HL-60/S4 treated with retinoic acid at 250 ng/mL for 4 days and 3 days (cell line): ENCODE results near the gene NFIC.
"Not testable (repeated sequence)": the region's sequence is repeated elsewhere in the genome, so short reads cannot be mapped to it uniquely, and the experiment has no call there.

Source experiments
- in situ Hi-C: fragments of 300-500 bp; cut with MboI; formaldehyde crosslinking; loops from 2 replicates; pipeline ENCODE4 v1.7.0; 2022; ENCODE audit warnings: low sequenced_read_pairs

NFIC gene

DNA sequence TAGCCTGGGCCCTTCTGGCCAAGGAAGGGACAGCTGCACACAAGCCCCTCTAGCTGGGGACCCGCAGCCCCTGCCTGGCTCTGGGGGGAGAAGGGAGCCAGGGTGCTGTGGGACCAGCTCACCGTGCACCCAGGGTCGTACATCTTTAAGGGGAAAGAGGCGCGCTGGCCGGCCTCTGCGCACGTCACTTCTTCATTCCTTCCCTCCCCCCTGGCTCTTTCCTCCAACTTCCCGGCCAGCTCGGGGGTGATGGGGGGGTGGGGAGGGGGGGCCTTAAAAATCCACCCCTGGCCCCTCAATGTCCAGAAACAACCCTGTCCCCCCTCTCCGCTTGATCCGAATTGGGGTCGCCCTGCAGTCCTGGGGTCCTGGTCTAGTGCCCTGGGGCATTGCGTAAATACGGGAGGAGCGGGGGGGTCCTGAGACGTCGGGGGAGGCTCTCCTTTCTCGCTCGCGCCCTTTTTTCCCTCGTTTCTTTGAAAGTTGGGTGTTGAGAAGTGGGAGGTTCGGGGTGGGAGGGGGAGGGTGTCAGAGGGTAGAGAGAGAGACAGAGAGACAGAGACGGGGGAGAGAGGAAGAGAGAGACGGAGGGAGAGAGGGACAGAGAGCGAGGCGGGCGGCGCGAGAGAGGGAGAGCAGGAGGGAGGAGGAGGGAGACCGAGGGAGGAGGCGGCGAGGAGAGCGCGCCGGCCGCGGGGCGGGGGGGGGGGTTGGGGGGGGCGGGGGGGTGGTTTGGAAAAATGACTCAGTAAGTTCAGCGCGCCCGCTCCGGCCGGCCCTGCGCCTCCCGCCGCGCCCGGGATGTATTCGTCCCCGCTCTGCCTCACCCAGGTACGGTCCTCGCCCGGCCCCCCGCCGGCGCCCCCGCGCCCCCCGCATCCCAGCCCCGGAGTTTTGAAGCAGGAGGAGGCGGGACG is at the start of gene NFIC:
Gene NFIC (plus strand): TSS at position 748 of the 917 bp plus-strand sequence. CDS start 54 bp downstream, at position 802.
- in situ Hi-C loops, result no loop called here

DNA sequence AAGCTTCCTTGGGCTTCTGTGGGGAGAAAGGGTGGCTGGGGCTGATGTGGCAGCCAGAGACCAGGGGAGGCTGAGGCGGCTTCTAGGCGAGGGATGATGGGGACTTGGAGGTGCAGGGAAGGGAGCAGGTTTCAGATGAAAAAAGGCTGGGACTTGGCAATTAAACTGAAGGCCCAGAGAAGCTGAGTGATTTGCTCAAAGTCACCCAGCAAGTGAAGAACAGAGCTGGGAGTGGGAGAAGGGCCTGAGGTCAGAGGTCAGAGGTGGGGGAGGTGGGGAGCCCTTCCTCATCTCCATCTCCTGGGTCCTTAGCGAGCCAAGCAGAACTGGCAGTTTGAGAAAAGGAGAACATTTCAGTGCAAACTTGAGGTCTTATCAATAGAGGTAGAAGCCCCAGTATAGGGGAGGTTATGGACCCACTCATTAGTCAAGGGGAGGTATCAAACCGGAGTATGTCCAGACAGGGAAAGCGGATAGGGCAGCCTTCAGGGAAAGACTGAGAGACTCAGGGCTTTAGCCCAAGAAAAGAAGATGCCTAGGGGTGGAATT is 49.6 kb upstream of the NFIC start:
- in situ Hi-C loops, result no loop called here

DNA sequence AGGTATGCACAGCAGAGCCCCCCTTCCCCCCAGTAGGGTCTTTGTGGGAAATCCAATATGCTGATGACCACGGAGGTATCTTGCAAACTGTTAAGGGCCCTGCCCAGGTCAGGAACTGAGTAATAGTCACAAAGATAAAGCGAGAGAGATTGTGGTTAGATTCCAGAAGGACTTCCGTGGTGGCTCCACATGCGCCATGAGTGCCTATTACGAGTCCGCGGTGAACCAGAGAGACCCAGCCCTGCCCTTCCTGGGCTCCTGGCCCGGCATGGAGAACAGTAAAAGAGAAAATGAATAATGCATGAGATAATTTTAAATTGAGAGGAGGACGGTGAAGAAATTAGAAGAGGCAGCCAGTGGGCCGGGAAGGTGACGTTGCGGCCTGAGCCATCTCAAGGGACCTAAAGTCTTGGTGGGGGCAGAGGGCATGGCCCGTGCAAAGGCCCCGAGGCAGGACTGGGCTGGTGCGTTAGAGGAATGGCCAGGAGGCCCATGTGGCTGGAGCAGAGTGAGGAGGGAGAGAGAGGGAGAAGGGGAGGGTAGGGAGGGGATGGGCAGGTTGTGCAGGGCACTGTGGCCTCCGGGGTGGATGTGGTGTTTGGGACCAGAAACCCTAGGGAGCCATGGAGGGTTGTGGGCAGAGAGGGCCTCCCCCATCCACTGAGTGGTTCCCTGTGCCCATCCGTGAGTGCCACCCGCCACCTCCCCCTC is 46.6 kb upstream of the NFIC start:
- in situ Hi-C loops, result loop anchor here (10.0 kb wide), 1 partner anchor 165 kb away; the partner anchor contains the start of genes SMIM24 and SMIM44

DNA sequence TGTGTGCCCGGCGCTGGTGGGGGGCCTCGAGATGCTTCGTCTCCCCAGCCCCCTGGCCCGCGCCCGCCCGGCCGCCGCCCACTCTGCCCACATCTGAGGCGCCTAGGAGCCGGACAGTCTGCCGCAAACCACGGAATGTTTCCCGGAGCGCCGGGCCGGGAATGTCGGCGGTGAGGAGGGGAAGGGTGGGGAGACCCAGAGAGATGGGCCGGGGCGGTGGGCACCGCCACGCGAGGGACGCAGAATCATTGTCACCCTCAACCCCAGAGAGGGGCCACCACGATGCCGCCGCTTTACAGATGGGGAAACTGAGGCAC is 46.1 kb upstream of the NFIC start:
- in situ Hi-C loops, result loop anchor here (10.0 kb wide), 1 partner anchor 164 kb away; the partner anchor contains the start of genes SMIM24 and SMIM44

DNA sequence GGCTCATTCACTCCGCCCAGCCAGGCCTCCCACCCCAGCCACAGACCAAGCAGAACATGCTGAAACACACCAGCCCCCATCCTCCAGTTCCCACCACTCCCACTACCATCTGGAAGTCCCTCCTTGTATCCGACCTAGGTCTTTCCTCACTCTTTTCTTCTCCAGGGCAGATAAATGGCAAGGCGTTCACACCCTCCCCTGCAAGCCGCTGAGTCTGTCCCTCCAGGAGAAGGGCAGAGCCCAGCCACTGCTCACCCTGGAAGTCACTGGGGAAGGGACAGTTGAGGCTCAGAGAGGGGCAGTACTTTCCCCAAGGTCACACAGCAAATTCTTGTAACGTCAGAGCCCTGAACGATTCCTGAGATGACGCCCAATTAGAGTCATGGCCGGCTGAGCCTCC is 45.5 kb upstream of the NFIC start:
- in situ Hi-C loops, result loop anchor here (10.0 kb wide), 1 partner anchor 164 kb away; the partner anchor contains the start of genes SMIM24 and SMIM44

DNA sequence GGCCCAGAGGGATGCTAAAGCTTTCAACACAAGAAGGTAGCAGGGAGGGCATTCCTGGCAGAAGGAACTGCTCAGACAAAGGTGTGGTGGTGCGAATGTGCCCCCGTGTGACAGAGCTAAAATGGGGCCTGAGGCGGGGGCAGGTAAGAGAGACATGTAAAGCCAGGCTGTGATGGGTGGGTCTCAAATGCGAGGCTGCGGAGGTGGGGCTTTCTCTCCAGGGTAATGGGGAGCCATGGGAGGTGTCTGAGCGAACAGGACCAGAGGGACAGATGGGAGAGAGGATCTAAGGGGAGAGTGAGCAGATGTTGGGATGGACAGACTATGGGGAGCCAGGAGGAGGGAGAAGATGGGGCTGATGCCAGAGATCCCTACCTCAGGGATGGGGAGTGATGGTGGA is 44.7 kb upstream of the NFIC start:
- in situ Hi-C loops, result loop anchor here (10.0 kb wide), 1 partner anchor 163 kb away; the partner anchor contains the start of genes SMIM24 and SMIM44

DNA sequence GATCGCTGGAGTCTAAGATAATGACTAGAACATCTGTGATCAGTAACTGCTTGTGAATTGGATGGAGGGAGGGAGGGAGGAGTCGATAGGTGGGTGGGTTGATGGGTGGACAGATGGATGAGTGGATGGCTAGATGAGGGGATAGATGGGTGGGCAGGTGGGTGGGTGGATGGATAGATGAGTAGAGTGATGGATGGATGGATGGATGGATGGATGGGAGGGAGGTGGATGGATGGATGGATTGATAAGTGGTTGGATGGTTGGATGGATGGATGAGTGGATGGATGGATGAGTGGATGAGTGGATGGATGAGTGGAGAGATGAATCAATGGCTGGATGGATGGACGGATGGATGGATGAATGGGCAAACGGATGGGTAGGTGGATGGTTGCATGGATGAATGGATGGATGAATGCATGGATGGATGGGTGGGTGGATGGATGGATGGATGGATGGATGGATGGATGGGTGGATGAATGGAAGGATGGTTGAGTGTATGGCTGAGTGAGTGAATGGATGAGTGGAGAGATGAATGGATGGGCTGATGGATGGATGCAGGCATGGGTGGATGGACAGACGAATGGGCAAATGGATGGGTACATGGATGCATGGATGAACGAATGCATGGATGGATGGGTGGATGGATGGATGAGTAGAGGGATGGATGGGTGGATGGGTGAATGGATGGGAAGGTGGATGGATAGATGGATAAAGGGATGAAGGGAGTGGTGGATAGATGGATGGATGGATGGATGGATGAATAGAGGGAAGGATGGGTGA is 44.0 kb upstream of the NFIC start:
- in situ Hi-C loops, result loop anchor here (10.0 kb wide), 1 partner anchor 162 kb away; the partner anchor contains the start of genes SMIM24 and SMIM44

DNA sequence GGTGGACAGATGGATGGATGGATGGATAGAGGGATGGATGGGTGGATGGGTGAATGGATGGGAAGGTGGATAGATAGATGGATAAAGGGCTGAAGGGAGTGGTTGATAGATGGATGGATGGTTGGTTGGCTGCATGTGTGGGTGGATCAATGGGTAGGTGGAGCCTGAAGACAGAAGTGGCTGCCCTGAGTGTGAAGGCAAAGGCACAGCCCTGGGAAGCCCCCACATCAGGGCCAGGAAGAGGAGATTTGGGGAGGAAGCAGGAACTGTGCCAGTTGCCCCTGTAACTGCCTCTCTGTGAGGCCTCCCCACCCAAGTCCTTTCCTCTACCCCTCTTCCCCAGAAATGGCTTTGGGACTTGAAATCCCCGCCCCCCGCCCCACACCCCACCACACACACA is 43.4 kb upstream of the NFIC start:
- in situ Hi-C loops, result loop anchor here (10.0 kb wide), 1 partner anchor 162 kb away; the partner anchor contains the start of genes SMIM24 and SMIM44

DNA sequence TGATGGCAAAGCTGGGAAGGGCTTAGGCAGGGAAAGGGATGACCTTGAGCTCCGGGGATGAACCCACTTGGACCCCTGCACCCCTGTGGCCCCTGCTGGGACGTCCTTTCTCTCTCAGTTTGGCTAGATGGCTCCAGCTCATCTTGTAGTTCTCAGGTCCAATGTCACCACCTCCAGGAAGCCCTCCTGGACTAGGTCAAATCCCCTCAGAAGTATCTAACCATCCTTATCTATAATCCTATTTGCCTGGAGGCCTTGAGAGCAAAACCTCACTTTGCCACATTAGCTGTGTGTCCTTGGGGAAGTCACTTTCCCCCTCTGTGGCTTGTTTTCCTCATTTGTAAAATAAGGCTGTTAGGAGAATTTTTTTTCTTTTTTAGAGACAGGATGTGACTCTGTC is 42.7 kb upstream of the NFIC start:
- in situ Hi-C loops, result loop anchor here (10.0 kb wide), 1 partner anchor 161 kb away; the partner anchor contains the start of genes SMIM24 and SMIM44

DNA sequence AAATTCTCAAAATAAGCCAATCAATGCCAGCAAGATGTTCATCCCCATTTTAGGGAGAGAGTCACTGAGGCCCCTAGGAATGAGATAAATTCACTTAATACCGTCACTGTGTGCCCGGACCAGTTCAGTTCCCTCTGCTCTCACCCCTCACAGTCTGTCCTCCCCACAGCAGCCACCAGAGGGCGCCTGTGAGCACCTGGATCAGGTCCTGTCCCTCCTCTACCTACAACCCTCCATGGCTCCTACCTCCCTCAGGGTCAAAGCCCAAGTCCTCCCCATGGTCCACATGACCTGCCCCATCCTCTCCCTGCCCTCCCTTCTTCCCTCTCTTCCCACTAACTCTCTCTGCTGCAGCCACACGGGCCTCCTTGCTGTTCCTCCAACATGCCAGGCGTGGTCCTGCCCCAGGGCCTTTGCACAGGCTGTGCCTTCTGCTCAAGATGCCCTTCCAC is 42.0 kb upstream of the NFIC start:
- in situ Hi-C loops, result loop anchor here (10.0 kb wide), 1 partner anchor 160 kb away; the partner anchor contains the start of genes SMIM24 and SMIM44

DNA sequence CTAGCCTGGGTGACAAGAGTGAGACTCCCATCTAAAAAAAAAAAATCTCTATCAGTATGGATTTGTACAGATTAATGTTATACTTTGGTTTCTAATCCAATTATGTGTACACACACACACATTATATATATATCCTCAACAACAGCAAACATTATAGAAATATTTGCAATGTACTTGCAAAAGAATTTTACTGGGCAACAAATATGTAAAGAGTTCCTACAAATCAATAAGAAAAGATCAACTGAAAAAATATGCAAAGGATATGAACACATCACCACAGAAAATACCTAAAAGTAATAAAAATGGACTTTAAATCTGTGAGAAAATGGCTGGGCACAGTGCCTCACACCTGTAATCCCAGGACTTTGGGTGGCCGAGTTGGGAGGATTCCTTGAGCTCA is 40.9 kb upstream of the NFIC start:
- in situ Hi-C loops, result loop anchor here (10.0 kb wide), 1 partner anchor 159 kb away; the partner anchor contains the start of genes SMIM24 and SMIM44

DNA sequence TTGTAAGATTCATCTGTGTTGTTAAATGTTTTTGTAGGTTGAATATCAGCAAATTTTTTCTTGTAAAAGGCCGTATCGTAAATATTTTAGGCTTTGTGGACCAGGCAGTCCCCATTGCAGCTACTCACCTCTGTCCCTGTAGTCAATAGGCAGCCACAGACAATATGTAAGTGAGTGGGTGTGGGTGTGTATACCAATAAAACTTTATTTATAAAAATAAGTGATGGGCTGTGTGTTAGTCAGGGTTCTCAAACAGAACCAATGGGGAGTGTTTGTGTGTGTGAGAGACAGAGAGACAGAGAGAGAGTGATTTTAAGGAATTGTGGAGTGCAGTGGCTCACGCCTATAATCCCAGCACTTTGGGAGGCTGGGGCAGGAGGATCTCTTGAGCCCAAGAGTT is 37.6 kb upstream of the NFIC start:
- in situ Hi-C loops, result loop anchor here (10.0 kb wide), 1 partner anchor 156 kb away; the partner anchor contains the start of genes SMIM24 and SMIM44

DNA sequence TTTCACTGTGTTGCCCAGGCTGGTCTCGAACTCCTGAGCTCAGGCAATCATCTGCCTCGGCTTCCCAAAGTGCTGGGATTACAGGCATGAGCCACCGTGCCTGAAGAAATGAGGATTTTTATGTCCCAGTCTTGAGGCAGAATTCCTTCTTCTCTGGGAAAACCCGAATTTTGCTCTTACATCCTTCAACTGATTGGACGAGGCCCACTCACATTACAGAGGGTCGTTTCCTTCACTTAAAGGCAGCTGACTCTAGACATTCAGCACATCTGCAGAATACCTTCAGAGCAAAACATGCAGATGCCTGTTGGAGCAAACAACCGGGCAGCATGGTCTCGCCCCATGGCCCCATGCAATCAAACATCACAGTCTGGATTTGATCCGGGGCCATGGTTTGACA is 36.3 kb upstream of the NFIC start:
- in situ Hi-C loops, result no loop called here

DNA sequence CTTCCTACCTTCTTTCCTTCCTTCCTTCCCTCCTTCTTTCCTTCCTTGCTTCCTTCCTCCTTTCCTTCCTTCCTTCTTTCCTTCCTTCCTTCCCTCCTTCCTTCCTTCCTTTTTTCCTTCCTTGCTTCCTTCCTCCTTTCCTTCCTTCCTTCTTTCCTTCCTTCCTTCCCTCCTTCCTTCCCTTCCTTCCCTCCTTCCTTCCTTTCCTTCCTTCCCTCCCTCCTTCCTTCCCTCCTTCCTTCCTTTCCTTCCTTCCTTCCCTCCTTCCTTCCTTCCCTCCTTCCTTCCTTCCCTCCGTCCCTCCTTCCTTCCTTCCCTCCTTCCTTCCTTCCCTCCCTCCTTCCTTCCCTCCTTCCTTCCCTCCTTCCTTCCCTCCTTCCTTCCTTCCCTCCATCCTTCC is 34.2 kb upstream of the NFIC start:
- in situ Hi-C loops, result not testable (repeated sequence)

DNA sequence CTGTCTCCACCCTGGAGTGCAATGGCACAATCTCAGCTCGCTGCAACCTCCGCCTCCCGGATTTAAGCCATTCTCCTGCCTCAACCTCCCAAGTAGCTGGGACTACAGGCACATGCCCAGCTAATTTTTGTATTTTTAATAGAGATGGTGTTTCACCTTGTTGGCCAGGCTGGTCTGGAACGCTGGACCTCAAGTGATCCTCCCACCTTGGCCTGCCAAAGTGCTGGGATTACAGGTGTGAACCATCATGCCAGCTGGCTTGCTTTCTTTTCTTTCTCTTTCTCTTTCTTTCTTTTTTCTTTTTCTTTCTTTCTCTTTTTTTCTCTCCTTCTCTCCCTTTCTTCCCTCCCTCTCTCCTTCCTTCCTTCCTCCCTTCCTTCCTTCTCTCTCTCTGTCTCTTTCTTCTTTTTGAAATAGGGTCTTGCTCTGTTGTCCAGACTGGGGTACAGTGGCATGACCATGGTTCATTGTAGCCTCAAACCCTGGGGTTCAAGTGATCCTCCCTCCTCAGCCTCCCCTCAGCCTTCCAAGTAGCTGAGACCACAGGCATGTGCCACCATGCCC is 33.3 kb upstream of the NFIC start:
- in situ Hi-C loops, result no loop called here

DNA sequence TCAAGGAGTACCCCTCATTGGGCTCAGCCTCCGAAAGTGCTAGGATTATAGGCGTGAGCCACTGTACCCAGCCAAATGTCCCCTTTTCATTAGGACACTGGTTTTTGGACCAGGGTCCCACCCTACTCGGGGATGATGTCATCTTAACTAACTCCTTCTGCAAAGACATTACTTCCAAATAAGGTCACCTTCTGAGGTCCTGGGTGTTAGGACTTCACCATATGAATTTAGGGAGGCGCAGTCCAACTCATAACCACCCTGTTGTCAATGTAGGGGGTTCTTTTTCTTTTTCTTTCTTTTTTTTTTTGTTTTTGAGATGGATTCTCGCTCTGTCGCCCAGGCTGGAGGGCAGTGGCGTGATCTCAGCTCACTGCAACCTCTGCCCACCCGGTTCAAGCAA is 32.7 kb upstream of the NFIC start:
- in situ Hi-C loops, result no loop called here

DNA sequence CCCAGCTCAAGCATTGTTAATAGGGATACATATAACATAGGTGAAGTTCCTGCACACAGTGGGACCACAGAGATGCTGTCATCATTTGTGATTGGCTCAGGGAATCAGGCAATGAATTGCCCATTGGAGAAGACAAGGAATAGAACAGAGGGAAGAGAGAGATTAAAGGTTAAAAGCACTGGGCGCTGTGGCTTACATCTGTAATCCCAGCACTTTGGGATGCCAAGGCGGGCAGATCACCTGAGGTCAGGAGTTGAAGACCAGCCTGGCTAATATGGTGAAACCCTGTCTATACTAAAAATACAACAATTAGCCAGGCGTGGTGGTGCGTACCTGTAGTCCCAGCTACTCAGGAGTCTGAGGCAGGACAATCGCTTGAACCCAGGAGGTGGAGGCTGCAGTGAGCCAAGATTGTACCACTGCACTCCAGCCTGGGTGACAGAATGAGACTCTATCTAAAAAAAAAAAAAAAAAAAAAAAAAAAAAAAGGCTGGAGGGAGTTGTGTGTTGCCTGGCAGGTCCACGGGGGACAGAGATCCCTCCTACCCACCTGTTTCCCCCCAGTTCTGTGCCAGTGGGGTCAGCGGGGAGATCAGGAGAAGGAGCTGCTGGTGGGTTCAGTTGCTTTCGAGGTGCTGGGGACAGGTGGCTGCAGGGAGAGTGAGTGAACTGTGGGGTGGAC is 31.5 kb upstream of the NFIC start:
- in situ Hi-C loops, result not testable (repeated sequence)

DNA sequence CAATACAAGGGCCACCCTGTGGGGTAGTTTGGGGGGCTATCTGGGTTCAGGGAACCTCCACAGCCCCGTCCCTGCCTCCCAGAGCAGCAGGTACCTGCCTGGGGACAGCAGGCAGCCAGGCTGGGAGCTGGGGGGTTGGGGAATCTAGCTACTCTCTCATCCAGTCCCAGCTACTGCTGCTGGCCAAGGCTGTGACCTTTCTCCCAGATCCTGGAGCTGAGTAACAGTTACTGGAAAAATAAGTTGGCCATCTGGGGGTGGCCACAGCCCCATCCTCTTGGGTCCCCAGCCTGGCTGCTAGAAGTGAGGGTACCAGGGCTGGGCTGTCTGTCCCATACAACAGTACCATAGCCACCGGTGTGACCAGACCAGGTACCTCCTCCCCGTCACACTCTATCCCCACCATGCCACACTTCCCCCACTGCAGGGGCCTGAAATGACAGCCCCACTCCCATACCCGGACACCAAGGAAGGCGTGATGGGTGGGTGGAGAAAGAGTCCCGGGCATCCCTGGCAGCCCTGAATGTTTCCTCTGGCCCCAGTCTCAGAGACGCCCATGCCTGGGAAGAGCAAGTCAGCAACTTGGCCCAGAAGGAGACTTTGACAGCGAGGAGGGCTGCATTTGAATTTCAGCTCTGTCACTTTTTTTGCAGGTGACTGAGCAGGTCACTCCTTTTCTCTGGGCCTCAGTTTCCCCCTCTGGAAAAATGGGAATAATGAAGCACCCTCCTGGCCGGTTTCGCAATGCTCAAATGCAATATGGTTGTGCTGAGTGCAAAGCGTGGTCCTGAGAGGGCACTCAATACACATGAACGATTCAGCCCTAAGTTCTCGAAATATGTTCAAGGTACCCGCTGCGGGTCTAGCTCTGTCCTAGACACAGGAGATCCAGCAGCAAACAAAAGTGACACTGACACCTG is 30.7 kb upstream of the NFIC start:
- in situ Hi-C loops, result no loop called here
